ENCODE results near the gene MEI1. TPM values are rescaled to one million over a fixed set of nuclear protein-coding genes. Genes with fewer than 3 reads are reported as not detected.

The MEI1 gene
- total RNA-seq, 1 experiment from 2014 or later, result 4.9 TPM

GRCh38 chr22:41842996-41843970 is 144.0 kb downstream of the MEI1 start:
- Histone ChIP-seq H3K4me2 (ENCODE audit: low read depth, low read length, poor library complexity, severe bottlenecking) (peak overlapping the region; percentile 23), H3K4me1 (ENCODE audit: low read length) (peaks cover 74% of the 10 kb centered on the region), H3K27ac (ENCODE audit: low read length) (peak overlapping the region; percentile 66)

GRCh38 chr22:41844036-41844435 is 144.7 kb downstream of the MEI1 start:
- peak; percentile 67 for DNase-seq
- peaks cover 39% of the 10 kb centered on the region for H3K36me3 ChIP-seq (ENCODE audit: insufficient read depth, low read length)
- no peak overlapping the region for H2AFZ ChIP-seq (ENCODE audit: low read length)
- peaks cover 80% of the 10 kb centered on the region for H3K4me1 ChIP-seq (ENCODE audit: low read length)
- no peaks in the 10 kb centered on the region for H3K9me2 ChIP-seq (replicated peaks; ENCODE audit: insufficient read depth, low read length)
- H3K4me2 ChIP-seq (ENCODE audit: low read depth, low read length, poor library complexity, severe bottlenecking), result peak overlapping the region; percentile 23
- peak overlapping the region; percentile 33; the same call in 1 of the 2 replicates for H3K9ac ChIP-seq (ENCODE audit: low read length)
- H3K79me2 ChIP-seq (ENCODE audit: low read length), result peaks cover 97% of the 10 kb centered on the region
- H3K9me3 ChIP-seq (ENCODE audit: low read length), result no peaks in the 10 kb centered on the region
- H3K4me3 ChIP-seq (ENCODE audit: low read length), result no peak overlapping the region
- H3K27ac ChIP-seq (ENCODE audit: low read length), result peak overlapping the region; percentile 66
- peaks cover 61% of the 10 kb centered on the region for H4K20me1 ChIP-seq (ENCODE audit: insufficient read depth, low read depth, low read length)
- no peaks in the 10 kb centered on the region for H3K27me3 ChIP-seq (ENCODE audit: low read length)

More at GRCh38 chr22:41842996-41843970, 144.0 kb downstream of the MEI1 start:
- Histone ChIP-seq H3K27me3 (ENCODE audit: low read length) (no peaks in the 10 kb centered on the region), H3K9me2 (replicated peaks; ENCODE audit: insufficient read depth, low read length) (no peaks in the 10 kb centered on the region), H3K79me2 (ENCODE audit: low read length) (peaks cover 97% of the 10 kb centered on the region), H3K36me3 (ENCODE audit: insufficient read depth, low read length) (peaks cover 33% of the 10 kb centered on the region), H3K9ac (ENCODE audit: low read length) (peak overlapping the region; percentile 34; the same call in 1 of the 2 replicates), H4K20me1 (ENCODE audit: insufficient read depth, low read depth, low read length) (peaks cover 56% of the 10 kb centered on the region), H2AFZ (ENCODE audit: low read length) (no peak overlapping the region), H3K9me3 (ENCODE audit: low read length) (no peaks in the 10 kb centered on the region), H3K4me3 (ENCODE audit: low read length) (no peak overlapping the region)
- DNase-seq, result no peak

- no peak for DNase-seq
- Histone ChIP-seq H3K79me2 (ENCODE audit: low read length) (peaks cover 97% of the 10 kb centered on the region), H3K27me3 (ENCODE audit: low read length) (no peaks in the 10 kb centered on the region), H3K4me1 (ENCODE audit: low read length) (peaks cover 83% of the 10 kb centered on the region), H3K9me3 (ENCODE audit: low read length) (no peaks in the 10 kb centered on the region), H3K27ac (ENCODE audit: low read length) (peak overlapping the region; percentile 66), H3K9me2 (replicated peaks; ENCODE audit: insufficient read depth, low read length) (no peaks in the 10 kb centered on the region), H3K36me3 (ENCODE audit: insufficient read depth, low read length) (peaks cover 43% of the 10 kb centered on the region), H4K20me1 (ENCODE audit: insufficient read depth, low read depth, low read length) (peaks cover 66% of the 10 kb centered on the region), H3K4me2 (ENCODE audit: low read depth, low read length, poor library complexity, severe bottlenecking) (peak overlapping the region; percentile 23), H3K9ac (ENCODE audit: low read length) (peak overlapping the region; percentile 33; the same call in 1 of the 2 replicates), H3K4me3 (ENCODE audit: low read length) (no peak overlapping the region), H2AFZ (ENCODE audit: low read length) (no peak overlapping the region)
These were observed 145.2 kb downstream of the MEI1 start for GRCh38 chr22:41844513-41844912.

GRCh38 chr22:41845380-41846267 is 146.3 kb downstream of the MEI1 start:
- no peaks in the 10 kb centered on the region for H3K9me2 ChIP-seq (replicated peaks; ENCODE audit: insufficient read depth, low read length)
- peak overlapping the region; percentile 50 for H3K27ac ChIP-seq (ENCODE audit: low read length)
- peaks cover 66% of the 10 kb centered on the region for H4K20me1 ChIP-seq (ENCODE audit: insufficient read depth, low read depth, low read length)
- DNase-seq, result no peak
- H2AFZ ChIP-seq (ENCODE audit: low read length), result no peak overlapping the region
- H3K9ac ChIP-seq (ENCODE audit: low read length), result no peak overlapping the region; the same call in 1 of the 2 replicates
- no peak overlapping the region for H3K4me3 ChIP-seq (ENCODE audit: low read length)
- no peaks in the 10 kb centered on the region for H3K27me3 ChIP-seq (ENCODE audit: low read length)
- H3K79me2 ChIP-seq (ENCODE audit: low read length), result peaks cover 97% of the 10 kb centered on the region
- H3K36me3 ChIP-seq (ENCODE audit: insufficient read depth, low read length), result peaks cover 41% of the 10 kb centered on the region
- H3K4me1 ChIP-seq (ENCODE audit: low read length), result peaks cover 79% of the 10 kb centered on the region
- no peaks in the 10 kb centered on the region for H3K9me3 ChIP-seq (ENCODE audit: low read length)
- H3K4me2 ChIP-seq (ENCODE audit: low read depth, low read length, poor library complexity, severe bottlenecking), result no peak overlapping the region

GRCh38 chr22:41846268-41846987 is 147.1 kb downstream of the MEI1 start:
- H3K4me1 ChIP-seq (ENCODE audit: low read length), result peaks cover 72% of the 10 kb centered on the region
- H3K9ac ChIP-seq (ENCODE audit: low read length), result no peak overlapping the region; the same call in 1 of the 2 replicates
- H2AFZ ChIP-seq (ENCODE audit: low read length), result no peak overlapping the region
- H4K20me1 ChIP-seq (ENCODE audit: insufficient read depth, low read depth, low read length), result peaks cover 61% of the 10 kb centered on the region
- peaks cover 97% of the 10 kb centered on the region for H3K79me2 ChIP-seq (ENCODE audit: low read length)
- no peaks in the 10 kb centered on the region for H3K9me2 ChIP-seq (replicated peaks; ENCODE audit: insufficient read depth, low read length)
- H3K36me3 ChIP-seq (ENCODE audit: insufficient read depth, low read length), result peaks cover 37% of the 10 kb centered on the region
- H3K27me3 ChIP-seq (ENCODE audit: low read length), result no peaks in the 10 kb centered on the region
- no peak overlapping the region for H3K4me3 ChIP-seq (ENCODE audit: low read length)
- no peak for DNase-seq
- peak overlapping the region; percentile 2 for H3K4me2 ChIP-seq (ENCODE audit: low read depth, low read length, poor library complexity, severe bottlenecking)
- H3K27ac ChIP-seq (ENCODE audit: low read length), result peak overlapping the region; percentile 36
- H3K9me3 ChIP-seq (ENCODE audit: low read length), result no peaks in the 10 kb centered on the region

GRCh38 chr22:41847300-41847699 is 148.0 kb downstream of the MEI1 start:
- peaks cover 97% of the 10 kb centered on the region for H3K79me2 ChIP-seq (ENCODE audit: low read length)
- H2AFZ ChIP-seq (ENCODE audit: low read length), result no peak overlapping the region
- no peak for DNase-seq
- H3K4me1 ChIP-seq (ENCODE audit: low read length), result peaks cover 64% of the 10 kb centered on the region
- no peaks in the 10 kb centered on the region for H3K9me3 ChIP-seq (ENCODE audit: low read length)
- peaks cover 57% of the 10 kb centered on the region for H4K20me1 ChIP-seq (ENCODE audit: insufficient read depth, low read depth, low read length)
- no peak overlapping the region for H3K4me3 ChIP-seq (ENCODE audit: low read length)
- no peak overlapping the region for H3K4me2 ChIP-seq (ENCODE audit: low read depth, low read length, poor library complexity, severe bottlenecking)
- no peak overlapping the region for H3K9ac ChIP-seq (ENCODE audit: low read length)
- H3K36me3 ChIP-seq (ENCODE audit: insufficient read depth, low read length), result peaks cover 31% of the 10 kb centered on the region
- no peaks in the 10 kb centered on the region for H3K9me2 ChIP-seq (replicated peaks; ENCODE audit: insufficient read depth, low read length)
- H3K27ac ChIP-seq (ENCODE audit: low read length), result 0 out of 2 replicates have a peak overlapping the region, but pooled peaks have one; percentile 36
- H3K27me3 ChIP-seq (ENCODE audit: low read length), result no peaks in the 10 kb centered on the region

GRCh38 chr22:41848468-41848867 is 149.2 kb downstream of the MEI1 start:
- H3K4me3 ChIP-seq (ENCODE audit: low read length), result no peak overlapping the region
- no peaks in the 10 kb centered on the region for H3K27me3 ChIP-seq (ENCODE audit: low read length)
- no peaks in the 10 kb centered on the region for H3K9me2 ChIP-seq (replicated peaks; ENCODE audit: insufficient read depth, low read length)
- DNase-seq, result no peak
- peaks cover 97% of the 10 kb centered on the region for H3K79me2 ChIP-seq (ENCODE audit: low read length)
- peak overlapping the region; percentile 11; the same call in 1 of the 2 replicates for H3K27ac ChIP-seq (ENCODE audit: low read length)
- peaks cover 24% of the 10 kb centered on the region for H3K36me3 ChIP-seq (ENCODE audit: insufficient read depth, low read length)
- H3K4me1 ChIP-seq (ENCODE audit: low read length), result peaks cover 53% of the 10 kb centered on the region
- H3K9me3 ChIP-seq (ENCODE audit: low read length), result no peaks in the 10 kb centered on the region
- H4K20me1 ChIP-seq (ENCODE audit: insufficient read depth, low read depth, low read length), result peaks cover 58% of the 10 kb centered on the region
- no peak overlapping the region for H2AFZ ChIP-seq (ENCODE audit: low read length)
- H3K4me2 ChIP-seq (ENCODE audit: low read depth, low read length, poor library complexity, severe bottlenecking), result no peak overlapping the region
- H3K9ac ChIP-seq (ENCODE audit: low read length), result no peak overlapping the region
